Measurements from ENCODE around the gene FGG. TPM values are rescaled to one million over a fixed set of nuclear protein-coding genes. Genes with fewer than 3 reads are reported as not detected.

FGG gene
- total and polyA plus RNA-seq, 10 of the 15 experiments (the other 5 are each of a cell fraction or from before 2014, with no cell fraction given), result 1.8 TPM; not detected in 9

DNA sequence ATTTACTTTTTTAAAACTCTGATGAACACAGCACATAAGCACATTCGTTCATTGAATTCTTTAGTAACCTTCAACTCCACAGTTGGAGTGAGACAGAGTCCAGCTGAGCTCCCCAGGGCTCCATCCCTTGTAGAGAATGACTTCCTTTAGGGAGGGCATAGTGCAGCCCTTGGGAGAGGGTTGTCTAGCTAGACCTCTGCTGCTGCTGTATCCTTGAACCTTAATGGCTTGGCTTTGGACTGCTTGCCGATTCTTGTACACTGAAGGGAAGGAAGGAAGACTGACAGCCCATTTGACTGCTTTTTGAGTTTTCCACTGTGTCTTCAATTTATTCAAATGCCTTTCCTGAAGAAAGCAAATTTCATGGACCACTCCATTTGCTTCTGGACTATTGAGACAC is 19.4 kb upstream of the FGG start (continued):
- no peak for TF ChIP-seq NFYB (IDR thresholded peaks at IDR 0.05; ENCODE audit: insufficient read depth, low read depth, low read length)
- no peak for TF ChIP-seq SMC3 (IDR thresholded peaks at IDR 0.05; ENCODE audit: borderline replicate concordance, low read length)
- TF ChIP-seq TARDBP (IDR thresholded peaks at IDR 0.05; ENCODE audit: borderline replicate concordance), result no peak

DNA sequence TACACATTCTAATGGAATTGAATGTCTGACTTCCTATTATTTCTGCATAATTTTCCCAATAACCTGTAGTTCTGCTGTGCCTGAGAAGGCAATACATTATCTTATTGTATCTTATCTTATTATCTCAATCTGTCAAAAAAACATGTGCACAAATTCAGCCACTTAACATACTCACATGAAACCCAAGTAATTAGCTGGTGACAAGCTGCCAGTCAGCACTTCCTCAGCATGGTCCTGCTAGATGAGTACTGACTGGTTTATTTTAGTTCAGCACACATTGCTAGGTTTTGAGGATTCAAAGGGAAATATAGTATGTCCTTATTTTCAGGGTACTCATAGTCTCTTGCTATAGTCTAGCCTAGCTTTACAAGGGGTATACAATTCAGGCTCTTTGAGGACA is 17.9 kb upstream of the FGG start:
- Histone ChIP-seq H3K27ac (ENCODE audit: control insufficient read depth, insufficient read depth) (no peak overlapping the region), H3K9ac (ENCODE audit: control insufficient read depth, insufficient read depth, low read length) (no peak overlapping the region), H4K20me1 (ENCODE audit: control insufficient read depth, insufficient read depth) (no peaks in the 10 kb centered on the region), H3K4me3 (no peak overlapping the region), H3K4me2 (ENCODE audit: control insufficient read depth, insufficient read depth) (no peak overlapping the region), H2AFZ (ENCODE audit: control insufficient read depth, low read depth, low read length) (no peak overlapping the region), H3K79me2 (ENCODE audit: control insufficient read depth, insufficient read depth, low read length) (no peaks in the 10 kb centered on the region), H3K9me3 (replicated peaks; ENCODE audit: control insufficient read depth, insufficient read depth, low read length) (no peaks in the 10 kb centered on the region), H3K27me3 (replicated peaks in 1 of 2; ENCODE audit: control insufficient read depth in 2 of 2, insufficient read depth in 2 of 2, low read length in 1 of 2) (peaks cover 3% of the 10 kb centered on the region in 2 experiments), H3K4me1 (ENCODE audit: control insufficient read depth, insufficient read depth, low read length) (no peaks in the 10 kb centered on the region), H3K36me3 (ENCODE audit: control insufficient read depth in 2 of 2, insufficient read depth in 2 of 2, low read length in 1 of 2) (no peaks in the 10 kb centered on the region)
- ChIA-PET CTCF (interaction anchor here (0.8 to 1.6 kb wide), 4 partner anchors 9 to 78 kb away, joined by 3 to 6 read pairs (median 4); no protein-coding TSS in a partner anchor), POLR2A (no interaction called here), SMC1A (ENCODE audit: uncharacterized antibody, unreplicated experiment) (no interaction called here), RAD21 (ENCODE audit: unreplicated experiment) (interaction anchor here (1.1 kb wide), 1 partner anchor 11 kb away, joined by 3 read pairs; no protein-coding TSS in a partner anchor)
- no peak for DNase-seq (ENCODE audit: low read depth, low spot score)
- in situ Hi-C loops (cut with MboI) (no loop called here), intact Hi-C loops (cut with micrococcal nuclease; ENCODE audit: unreplicated experiment) (no loop called here)
- ATAC-seq, result no peak
- FAIRE-seq, result no peak
- BruUV-seq (replicated peaks), result no TSS peak
- TF ChIP-seq RELA (IDR thresholded peaks at IDR 0.05; ENCODE audit: borderline replicate concordance, partially characterized antibody) (no peak), CHD2 (IDR thresholded peaks at IDR 0.05; ENCODE audit: borderline replicate concordance, low read depth, low read length) (no peak), SMAD1 (IDR thresholded peaks at IDR 0.05; ENCODE audit: low read depth, partially characterized antibody) (no peak), SUZ12 (IDR thresholded peaks at IDR 0.05; ENCODE audit: unreplicated experiment) (no peak), RFX5 (IDR thresholded peaks at IDR 0.05; ENCODE audit: low read depth, low read length) (no peak)

All from GM12878 (cell line).